ENCODE data around the gene FLNB. TPM values are rescaled to one million over a fixed set of nuclear protein-coding genes. Genes with fewer than 3 reads are reported as not detected.

Gene FLNB
- polyA plus RNA-seq, 1 of the 3 experiments (the other 2 are of a cell fraction), result 127 TPM

GRCh38 chr3:57978316-57978715 lies 29.9 kb upstream of the FLNB start:
- no peak for DNase-seq
- Histone ChIP-seq H4K20me1 (ENCODE audit: insufficient read depth) (no peaks in the 10 kb centered on the region), H3F3A (replicated peaks; ENCODE audit: insufficient read depth) (peaks cover 33% of the 10 kb centered on the region), H3K9ac (peak overlapping the region; percentile 44; the same call in 1 of the 2 replicates), H3K9me2 (no peaks in the 10 kb centered on the region), H3K4me1 (ENCODE audit: control insufficient read depth in 1 of 2, insufficient read depth in 2 of 2, low read depth in 1 of 2, low read length in 1 of 2) (peaks cover 17 to 34% of the 10 kb centered on the region in 2 experiments), H3K79me2 (ENCODE audit: insufficient read depth) (no peaks in the 10 kb centered on the region), H3K27me3 (ENCODE audit: insufficient read depth) (no peaks in the 10 kb centered on the region), H3K4me3 (ENCODE audit: low read depth in 2 of 2, low read length in 1 of 2) (no peak overlapping the region), H3K4me2 (peak overlapping the region; percentile 65; the same call in 1 of the 2 replicates), H3K27ac (ENCODE audit: low read depth in 2 of 2, low read length in 1 of 2) (peak overlapping the region; percentile 40 to 57), H2AFZ (ENCODE audit: low read depth) (peak overlapping the region; percentile 84; the same call in 1 of the 2 replicates), H3K9me3 (no peaks in the 10 kb centered on the region), H3K36me3 (replicated peaks in 1 of 2; ENCODE audit: control insufficient read depth in 1 of 2, insufficient read depth in 2 of 2, low read length in 1 of 2) (no peaks in the 10 kb centered on the region)
- POLR2A ChIA-PET, result interaction anchor here (0.6 kb wide), 1 partner anchor 126 kb away, joined by 3 read pairs; no protein-coding TSS in a partner anchor
- CTCF ChIA-PET, result interaction anchor here (0.9 to 1.9 kb wide), 4 partner anchors 28 to 157 kb away, joined by 3 to 6 read pairs (median 3); no protein-coding TSS in a partner anchor
- WGBS (ENCODE audit: low lambda C conversion rate), result 59% methylated on average over 8 of the region's 8 CpGs
- no peak for TF ChIP-seq REST (IDR thresholded peaks at IDR 0.05; ENCODE audit: low read depth, low read length)
- no peak for TF ChIP-seq RFX5 (IDR thresholded peaks at IDR 0.05; ENCODE audit: low read length)
- no peak for TF ChIP-seq FOSL2 (IDR thresholded peaks at IDR 0.05; ENCODE audit: borderline replicate concordance, low read depth)
- TF ChIP-seq JUND (IDR thresholded peaks at IDR 0.05), result no peak
- no peak for TF ChIP-seq FOXJ3 (CRISPR knock-in tag; IDR thresholded peaks at IDR 0.05)
- no peak for TF ChIP-seq USF1 (IDR thresholded peaks at IDR 0.05; ENCODE audit: borderline replicate concordance, low read depth)
- no peak for TF ChIP-seq SMC3 (IDR thresholded peaks at IDR 0.05; ENCODE audit: low read depth, low read length)
- TF ChIP-seq ELF1 (IDR thresholded peaks at IDR 0.05), result no peak
- no peak for TF ChIP-seq CHD2 (IDR thresholded peaks at IDR 0.05; ENCODE audit: low read length, partially characterized antibody)
- TF ChIP-seq MAX (IDR thresholded peaks at IDR 0.05; ENCODE audit: low read depth), result no peak
- TF ChIP-seq YY1 (IDR thresholded peaks at IDR 0.05; ENCODE audit: low read depth), result no peak
- TF ChIP-seq ZBTB33 (IDR thresholded peaks at IDR 0.05; ENCODE audit: borderline replicate concordance, low read depth), result no peak
- no peak for TF ChIP-seq FOXM1 (IDR thresholded peaks at IDR 0.05; ENCODE audit: low read depth)
- TF ChIP-seq RAD21 (IDR thresholded peaks at IDR 0.05; ENCODE audit: low read length), result no peak
- TF ChIP-seq POLR2AphosphoS5 (IDR thresholded peaks at IDR 0.05; ENCODE audit: low read depth, low read length), result no peak
- TF ChIP-seq MXI1 (IDR thresholded peaks at IDR 0.05; ENCODE audit: low read depth, low read length), result no peak
- TF ChIP-seq CTCF (IDR thresholded peaks at IDR 0.05), result no peak
- TF ChIP-seq TCF12 (IDR thresholded peaks at IDR 0.05), result no peak

Data from SK-N-SH (cell line).